K562 (cell line): ENCODE measurements around the gene CBFA2T2. TPM values are rescaled to one million over a fixed set of nuclear protein-coding genes. Genes with fewer than 3 reads are reported as not detected.
A peak's percentile ranks its signal among the peaks of the same experiment; 100 is the strongest.

Experiments
- ADNP ChIP-seq: fragments of 200-800 bp; sonication (Bioruptor generic); IDR thresholded peaks from 2 replicates; pipeline ENCODE4 v1.6.1; 2016; ENCODE audit warnings: missing genetic modification characterization, missing compliant biosample characterization
- BCL6 ChIP-seq: fragments of 250-450 bp; sonication (Bioruptor Pico); IDR thresholded peaks from 2 replicates; pipeline ENCODE4 v1.4.0; 2020
- CBFA2T2 ChIP-seq: fragments of 450-650 bp; conservative IDR thresholded peaks from 2 replicates; pipeline ENCODE4 v1.6.1; 2017; ENCODE audit warnings: mild to moderate bottlenecking
- CCAR2 ChIP-seq: fragments of 200-400 bp; formaldehyde crosslinking; IDR thresholded peaks from 2 replicates; pipeline ENCODE4 v1.6.1; 2017; ENCODE audit warnings: mild to moderate bottlenecking, low read depth, low read length
- ETV5 ChIP-seq: sonication (generic); formaldehyde crosslinking; IDR thresholded peaks from 2 replicates; pipeline ENCODE4 v1.4.0; 2020; ENCODE audit warnings: low read depth, mild to moderate bottlenecking, missing genetic modification reagents
- EZH2 ChIP-seq: IDR thresholded peaks from 2 replicates; pipeline ENCODE4 v1.6.1; 2012; ENCODE audit warnings: low read depth, mild to moderate bottlenecking, inconsistent platforms, low read length, borderline replicate concordance
- FIP1L1 ChIP-seq: fragments of 200-400 bp; formaldehyde crosslinking; IDR thresholded peaks from 2 replicates; pipeline ENCODE4 v1.6.1; 2018; ENCODE audit warnings: mild to moderate bottlenecking, low read depth, low read length; ENCODE audit not compliant: poor library complexity, severe bottlenecking
- GATAD2A ChIP-seq: fragments of 450-650 bp; IDR thresholded peaks from 2 replicates; pipeline ENCODE4 v1.6.1; 2017
- HDAC8 ChIP-seq: fragments of 450-650 bp; IDR thresholded peaks from 2 replicates; pipeline ENCODE4 v1.6.1; 2016; ENCODE audit warnings: mild to moderate bottlenecking, missing genetic modification characterization, moderate library complexity, missing compliant biosample characterization
- HIVEP1 ChIP-seq: fragments of 250-450 bp; sonication (Bioruptor Pico); IDR thresholded peaks from 2 replicates; pipeline ENCODE4 v1.4.0; 2020; ENCODE audit warnings: mild to moderate bottlenecking
- HNRNPK ChIP-seq: fragments of 200-400 bp; formaldehyde crosslinking; IDR thresholded peaks from one replicate; pipeline ENCODE4 v1.6.1; 2018; ENCODE audit warnings: mild to moderate bottlenecking, low read depth, low read length; ENCODE audit not compliant: poor library complexity, severe bottlenecking
- MCM3 ChIP-seq: fragments of 450-650 bp; IDR thresholded peaks from 2 replicates; pipeline ENCODE4 v1.6.1; 2016
- NCOR1 ChIP-seq: fragments of 450-650 bp; IDR thresholded peaks from 2 replicates; pipeline ENCODE4 v1.6.1; 2016; ENCODE audit warnings: mild to moderate bottlenecking, moderate library complexity
- PCBP1 ChIP-seq: fragments of 200-400 bp; formaldehyde crosslinking; IDR thresholded peaks from 2 replicates; pipeline ENCODE4 v1.6.1; 2018; ENCODE audit warnings: mild to moderate bottlenecking, low read depth, low read length; ENCODE audit not compliant: poor library complexity, severe bottlenecking
- PHF20 ChIP-seq: fragments of 450-650 bp; IDR thresholded peaks from 2 replicates; pipeline ENCODE4 v1.6.1; 2018; ENCODE audit not compliant: partially characterized antibody
- PHF8 ChIP-seq: fragments of 200-600 bp; sonication (generic); IDR thresholded peaks from 2 replicates; pipeline ENCODE4 v1.6.1; 2012; ENCODE audit warnings: mixed run types, mild to moderate bottlenecking, inconsistent platforms, low read length, moderate library complexity, borderline replicate concordance
- RAD21 ChIP-seq, 2 experiments: fragments of 250-450 bp in 1 of 2; fragments of 450-650 bp in 1 of 2; sonication (Bioruptor Pico) in 1 of 2; formaldehyde crosslinking in 1 of 2; IDR thresholded peaks in 1 of 2; conservative IDR thresholded peaks in 1 of 2; 2 replicates each; pipeline versions ENCODE4 v1.4.0 to v1.8.0; 2020 to 2022; ENCODE audit warnings: mild to moderate bottlenecking in 2 of 2, moderate library complexity in 1 of 2
- RBM14 ChIP-seq: fragments of 200-400 bp; formaldehyde crosslinking; IDR thresholded peaks from 2 replicates; pipeline ENCODE4 v1.6.1; 2018; ENCODE audit warnings: low read depth, mild to moderate bottlenecking, low read length, moderate library complexity, borderline replicate concordance; ENCODE audit not compliant: insufficient read depth
- RBM22 ChIP-seq: fragments of 200-400 bp; formaldehyde crosslinking; IDR thresholded peaks from 2 replicates; pipeline ENCODE4 v1.6.1; 2018; ENCODE audit warnings: low read length, low read depth; ENCODE audit not compliant: poor library complexity, severe bottlenecking
- SMARCA4 ChIP-seq: fragments of 450-650 bp; IDR thresholded peaks from 2 replicates; pipeline ENCODE4 v1.6.1; 2016
- SMARCA5 ChIP-seq: fragments of 450-650 bp; IDR thresholded peaks from 2 replicates; pipeline ENCODE4 v1.6.1; 2016
- SMARCE1 ChIP-seq: fragments of 450-650 bp; IDR thresholded peaks from 2 replicates; pipeline ENCODE4 v1.7.1; 2016; ENCODE audit warnings: mild to moderate bottlenecking
- SOX6 ChIP-seq: fragments of 450-650 bp; IDR thresholded peaks from 2 replicates; pipeline ENCODE4 v1.6.1; 2014; ENCODE audit warnings: mild to moderate bottlenecking
- SP2 ChIP-seq: IDR thresholded peaks from 2 replicates; pipeline ENCODE4 v1.6.1; 2011; ENCODE audit warnings: mild to moderate bottlenecking, low read depth, low read length, moderate library complexity; ENCODE audit not compliant: poor library complexity, severe bottlenecking; ENCODE audit errors: extremely low read depth
- SUPT5H ChIP-seq: fragments of 450-650 bp; IDR thresholded peaks from 2 replicates; pipeline ENCODE4 v1.6.1; 2016
- TBL1XR1 ChIP-seq, 2 experiments: IDR thresholded peaks; 2 replicates each; pipeline ENCODE4 v1.6.1; 2012; ENCODE audit warnings: improper control_type of control experiment in 2 of 2, low read length in 2 of 2, mild to moderate bottlenecking in 1 of 2
- ZBTB8A ChIP-seq: fragments of 450-650 bp; IDR thresholded peaks from 2 replicates; pipeline ENCODE4 v1.6.1; 2018; ENCODE audit warnings: mild to moderate bottlenecking, moderate library complexity; ENCODE audit not compliant: partially characterized antibody
- ZNF263 ChIP-seq: sonication (generic); formaldehyde crosslinking; IDR thresholded peaks from 2 replicates; pipeline ENCODE4 v1.8.0; 2022; ENCODE audit warnings: mild to moderate bottlenecking, missing genetic modification reagents, borderline replicate concordance
- ZNF3 ChIP-seq: fragments of 250-450 bp; sonication (Bioruptor Pico); IDR thresholded peaks from 2 replicates; pipeline ENCODE4 v1.5.0; 2021; ENCODE audit warnings: mild to moderate bottlenecking, moderate library complexity
- ZNF583 ChIP-seq: fragments of 250-450 bp; sonication (Bioruptor Pico); IDR thresholded peaks from 2 replicates; pipeline ENCODE4 v1.4.0; 2020
- ZNF589 ChIP-seq: fragments of 200-800 bp; sonication (Bioruptor generic); IDR thresholded peaks from 2 replicates; pipeline ENCODE4 v1.6.1; 2016; ENCODE audit warnings: low read depth, missing genetic modification characterization, missing compliant biosample characterization
- ZNF668 ChIP-seq: fragments of 250-450 bp; sonication (Bioruptor Pico); IDR thresholded peaks from 2 replicates; pipeline ENCODE4 v1.8.0; 2022; ENCODE audit warnings: mild to moderate bottlenecking, inconsistent platforms
- ZNF766 ChIP-seq: fragments of 200-800 bp; sonication (Bioruptor generic); conservative IDR thresholded peaks from 2 replicates; pipeline ENCODE4 v1.6.1; 2016; ENCODE audit warnings: missing genetic modification characterization, missing compliant biosample characterization
- ZNF77 ChIP-seq: fragments of 250-450 bp; sonication (Bioruptor Pico); IDR thresholded peaks from 2 replicates; pipeline ENCODE4 v1.5.0; 2020
- polyA plus RNA-seq, 8 experiments: library from polyadenylated mRNA; depleted of rRNA in 4 of 8; stranded (reverse) in 5 of 8; unstranded in 3 of 8; fragments of >200 nt; fragmentation: Nextera tagmentation in 2 of 8; fragmentation: Illumina TruSeq in 1 of 8; extraction: Ambion mirVana in 2 of 8; extraction: Trizol in 1 of 8; gene quantifications; 2 replicates each; pipeline versions ENCODE4 v1.2.1 to v1.2.3, GENCODE V29; 2011 to 2014; ENCODE audit warnings: inconsistent platforms in 1 of 8, missing spikeins in 1 of 8
- total RNA-seq, 7 experiments: library from RNA; depleted of rRNA in 6 of 7; stranded (reverse); fragments of >200 nt in 6 of 7; fragmentation: Illumina TruSeq in 2 of 7; extraction: Trizol in 2 of 7; gene quantifications; 2 replicates each; pipeline versions ENCODE4 v1.2.1 to v1.2.3, GENCODE V29; 2011 to 2021; ENCODE audit warnings: low replicate concordance in 1 of 7
- TF ChIP-seq, protein P1 (sequence below): fragments of 450-650 bp; conservative IDR thresholded peaks from 2 replicates; pipeline ENCODE4 v1.6.1; 2016; ENCODE audit warnings: missing genetic modification characterization, low read depth, mild to moderate bottlenecking, missing compliant biosample characterization, moderate library complexity

CBFA2T2 gene
- total and polyA plus RNA-seq, 9 of the 15 experiments (the other 6 are each of a cell fraction or from before 2014, with no cell fraction given): 0.27 to 9.6 (median 5.8) TPM

DNA sequence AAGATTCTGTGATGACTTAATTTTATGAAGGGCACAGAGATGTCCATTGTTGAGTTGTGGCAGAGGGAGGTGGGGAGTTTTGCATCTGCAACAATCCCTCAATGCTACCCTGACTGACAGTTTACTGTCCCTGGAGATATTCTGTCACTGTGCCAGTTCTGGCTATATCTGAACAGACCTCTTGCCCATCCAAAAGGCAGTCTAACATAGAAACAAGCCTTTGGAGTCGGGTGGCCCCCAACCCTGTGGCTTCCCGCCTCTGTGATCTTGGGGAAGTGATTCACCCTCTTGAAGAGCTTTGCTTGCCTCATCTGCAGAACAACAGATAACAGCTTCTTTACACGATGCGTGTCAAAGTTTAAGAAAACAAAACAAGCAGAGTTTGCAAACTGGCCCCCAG, 200.1 kb downstream of the CBFA2T2 start (continued):
- TF ChIP-seq ADNP: no peak
- no peak for TF ChIP-seq SMARCA5
- TF ChIP-seq ETV5 (CRISPR knock-in tag): peak; percentile 76; the same call in 1 of the 2 replicates
- no peak for TF ChIP-seq ZNF263 (CRISPR knock-in tag)
- no peak for TF ChIP-seq EZH2
- TF ChIP-seq SP2: no peak
- peak; percentile 97 for TF ChIP-seq SMARCA4
- TF ChIP-seq ZNF3 (CRISPR knock-in tag): no peak
- no peak for TF ChIP-seq HIVEP1 (CRISPR knock-in tag)
- no peak for TF ChIP-seq ZBTB8A
- peak; percentile 97 for TF ChIP-seq SMARCE1
- TF ChIP-seq RBM22: no peak
- peak; percentile 93 for TF ChIP-seq CBFA2T2
- no peak for TF ChIP-seq FIP1L1
- peak; percentile 75 for TF ChIP-seq ZNF589
- TF ChIP-seq SUPT5H: no peak
- no peak for TF ChIP-seq MCM3
- no peak for TF ChIP-seq GATAD2A
- TF ChIP-seq SOX6: peak; percentile 88
- TF ChIP-seq HNRNPK: no peak
- TF ChIP-seq HDAC8 (tag): no peak
- TF ChIP-seq ZNF668 (CRISPR knock-in tag): no peak
- peak; percentile 92 for TF ChIP-seq NCOR1
- no peak for TF ChIP-seq ZNF77 (CRISPR knock-in tag)
- TF ChIP-seq RAD21 (CRISPR knock-in tag; conservative IDR thresholded peaks at IDR 0.05 in 1 of 2, IDR thresholded peaks at IDR 0.05 in 1 of 2): peak in 1 of 2 experiments; percentile 20; a peak in 1 of 4 replicates
- TF ChIP-seq, protein P1, sequence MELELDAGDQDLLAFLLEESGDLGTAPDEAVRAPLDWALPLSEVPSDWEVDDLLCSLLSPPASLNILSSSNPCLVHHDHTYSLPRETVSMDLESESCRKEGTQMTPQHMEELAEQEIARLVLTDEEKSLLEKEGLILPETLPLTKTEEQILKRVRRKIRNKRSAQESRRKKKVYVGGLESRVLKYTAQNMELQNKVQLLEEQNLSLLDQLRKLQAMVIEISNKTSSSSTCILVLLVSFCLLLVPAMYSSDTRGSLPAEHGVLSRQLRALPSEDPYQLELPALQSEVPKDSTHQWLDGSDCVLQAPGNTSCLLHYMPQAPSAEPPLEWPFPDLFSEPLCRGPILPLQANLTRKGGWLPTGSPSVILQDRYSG (tag): no peak
- TF ChIP-seq ZNF766: no peak
- no peak for TF ChIP-seq BCL6 (CRISPR knock-in tag)
- no peak for TF ChIP-seq RBM14
- no peak for TF ChIP-seq PHF20
- peak; percentile 42 to 72; a peak in 1 of 4 replicates for TF ChIP-seq TBL1XR1 (IDR thresholded peaks at IDR 0.05; ENCODE audit: low read length in 2 of 2)
- no peak for TF ChIP-seq CCAR2
- TF ChIP-seq PHF8: no peak
- no peak for TF ChIP-seq ZNF583 (CRISPR knock-in tag)
- no peak for TF ChIP-seq PCBP1
